Endodermal cell (in vitro differentiated cells): ENCODE results near the gene FAAP20. TPM values are rescaled to one million over a fixed set of nuclear protein-coding genes. Genes with fewer than 3 reads are reported as not detected.

Source experiments
- DNase-seq: peaks from one replicate; pipeline ENCODE4 v3.0.0-alpha.2; 2017
- H3K27ac ChIP-seq: 2 replicates; pipeline ENCODE4 v1.5.1; 2013; ENCODE audit warnings: mild to moderate bottlenecking, low read depth, low read length, moderate library complexity
- H3K27me3 ChIP-seq: 2 replicates; pipeline ENCODE4 v1.6.1; 2013; ENCODE audit warnings: mild to moderate bottlenecking, low read length, moderate library complexity; ENCODE audit not compliant: insufficient read depth, control insufficient read depth, poor library complexity, severe bottlenecking
- H3K36me3 ChIP-seq: 2 replicates; pipeline ENCODE4 v1.7.0; 2013; ENCODE audit warnings: mild to moderate bottlenecking, low read length, moderate library complexity; ENCODE audit not compliant: control insufficient read depth, insufficient read depth
- H3K4me1 ChIP-seq: one replicate; pipeline ENCODE4 v1.7.0; 2013; ENCODE audit warnings: low read length; ENCODE audit not compliant: control insufficient read depth, insufficient read depth
- H3K4me3 ChIP-seq: 2 replicates; pipeline ENCODE4 v1.5.1; 2013; ENCODE audit warnings: mild to moderate bottlenecking, low read length, moderate library complexity
- H3K9ac ChIP-seq: 2 replicates; pipeline ENCODE4 v1.6.1; 2013; ENCODE audit warnings: mild to moderate bottlenecking, low read length, moderate library complexity; ENCODE audit not compliant: poor library complexity, severe bottlenecking; ENCODE audit errors: extremely low read depth
- H3K9me3 ChIP-seq: 2 replicates; pipeline ENCODE4 v1.6.1; 2013; ENCODE audit warnings: mild to moderate bottlenecking, low read length, moderate library complexity; ENCODE audit not compliant: control insufficient read depth
- H3K27ac Mint-ChIP-seq: 2 replicates; pipeline ENCODE4 v1.8.0; 2020; ENCODE audit warnings: mixed read lengths
- H3K27me3 Mint-ChIP-seq: 2 replicates; pipeline ENCODE4 v1.8.0; 2021; ENCODE audit warnings: mild to moderate bottlenecking, mixed read lengths; ENCODE audit not compliant: insufficient read depth
- H3K36me3 Mint-ChIP-seq: 2 replicates; pipeline ENCODE4 v1.8.0; 2020; ENCODE audit warnings: low read depth, mixed read lengths
- H3K4me1 Mint-ChIP-seq: 2 replicates; pipeline ENCODE4 v1.8.0; 2020; ENCODE audit warnings: mixed read lengths
- H3K4me3 Mint-ChIP-seq: 2 replicates; pipeline ENCODE4 v1.8.0; 2020; ENCODE audit warnings: mild to moderate bottlenecking, moderate library complexity, mixed read lengths
- H3K9me3 Mint-ChIP-seq: 2 replicates; pipeline ENCODE4 v1.8.0; 2020; ENCODE audit warnings: mild to moderate bottlenecking, mixed read lengths
- WGBS, 2 experiments: methylation state at CpG; one replicate each; pipeline versions ENCODE4 v1.1.5 to v1.1.7; 2013; ENCODE audit warnings: missing lambda C conversion rate in 2 of 2, mixed read lengths in 1 of 2; ENCODE audit not compliant: insufficient coverage in 1 of 2, insufficient read length in 1 of 2; 5-methylcytosine and 5-hydroxymethylcytosine counted together
- total RNA-seq, 2 donors: library from RNA; stranded (reverse); fragmentation: NEBNext Ultra II Directional in 1 of 2; extraction: Animal tissue kit (Norgen Biotek cat#: 25700) in 1 of 2; gene quantifications; 2 replicates in 1 of 2; 3 replicates in 1 of 2; pipeline ENCODE4 v1.2.1, GENCODE V29; 2021
- TF ChIP-seq, protein P1 (sequence below): fragments of 200-600 bp; sonication (generic); conservative IDR thresholded peaks from 2 replicates; pipeline ENCODE4 v1.5.0; 2021; ENCODE audit warnings: antibody characterized with exemption, mild to moderate bottlenecking

The FAAP20 gene
- total RNA-seq, 2 donors from 2014 or later, result 126 to 154 TPM

DNA sequence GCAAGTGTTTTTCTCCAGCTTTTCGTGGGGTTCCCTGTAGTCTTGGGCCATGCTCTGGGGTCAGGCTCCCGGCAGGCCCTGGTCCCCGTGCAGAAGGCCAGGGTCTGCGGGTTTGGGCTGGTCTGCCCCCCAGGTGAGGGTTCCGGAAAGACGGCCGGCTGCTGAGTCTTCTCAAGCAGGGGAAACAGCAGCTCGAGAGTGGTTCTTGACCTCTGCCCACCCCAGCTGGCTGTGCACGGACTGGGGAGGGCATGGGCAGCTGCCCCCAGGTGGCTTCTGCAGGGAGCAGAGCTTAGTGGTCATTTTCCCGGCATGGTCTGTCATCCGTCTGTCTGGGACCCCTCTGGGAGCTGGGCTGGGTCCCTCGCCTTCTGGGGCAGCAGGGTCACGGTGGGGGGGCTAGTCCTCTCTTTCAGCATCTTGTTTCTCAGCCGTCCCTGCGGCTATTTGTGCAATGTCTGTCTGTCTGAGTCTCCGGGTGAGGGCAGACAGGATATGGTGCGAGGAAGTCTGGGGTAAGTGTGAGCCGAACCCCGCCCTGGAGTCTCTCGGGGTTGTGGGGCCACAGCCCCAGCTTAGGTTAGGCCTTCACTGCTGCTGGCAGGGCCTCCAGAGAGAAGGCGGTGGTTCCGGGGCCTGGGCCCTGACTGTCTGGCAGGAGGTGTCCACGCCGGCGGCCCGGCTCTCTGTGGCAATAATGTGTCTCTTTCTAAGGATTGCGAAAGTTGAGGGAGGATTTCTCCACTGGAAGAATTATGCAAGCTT, 39.6 kb upstream of the FAAP20 start:
- Histone ChIP-seq H3K4me1 (peaks cover 11% of the 10 kb centered on the region), H3K4me3 (no peak overlapping the region)
- WGBS, 2 experiments, result 87 to 88% methylated on average over 23 to 27 of the region's 27 CpGs

DNA sequence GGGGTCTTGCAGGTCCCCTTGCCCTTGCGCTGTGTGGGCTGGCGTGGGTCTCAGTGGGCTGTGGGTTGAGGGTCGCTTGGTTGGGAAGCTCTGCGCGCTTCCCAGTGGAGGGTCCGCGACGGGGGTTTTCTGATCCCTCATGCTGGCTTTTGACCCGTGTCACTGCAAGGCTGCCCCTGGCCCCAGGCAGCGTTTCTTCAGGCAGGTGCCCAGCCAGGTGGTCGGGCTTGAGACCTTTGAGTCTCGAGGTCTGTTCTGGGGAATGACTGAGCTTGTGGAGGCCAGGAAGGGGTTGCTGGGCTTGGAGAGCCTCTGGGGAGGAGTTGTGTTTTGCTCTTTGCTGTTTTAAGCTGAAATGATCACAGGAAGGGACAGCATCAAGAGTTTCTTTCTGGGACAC, 38.9 kb upstream of the FAAP20 start:
- H3K4me3 Mint-ChIP-seq, result no peak overlapping the region
- no peaks in the 10 kb centered on the region for H3K27me3 ChIP-seq
- H3K36me3 ChIP-seq, result peaks cover 6% of the 10 kb centered on the region
- TF ChIP-seq, protein P1, sequence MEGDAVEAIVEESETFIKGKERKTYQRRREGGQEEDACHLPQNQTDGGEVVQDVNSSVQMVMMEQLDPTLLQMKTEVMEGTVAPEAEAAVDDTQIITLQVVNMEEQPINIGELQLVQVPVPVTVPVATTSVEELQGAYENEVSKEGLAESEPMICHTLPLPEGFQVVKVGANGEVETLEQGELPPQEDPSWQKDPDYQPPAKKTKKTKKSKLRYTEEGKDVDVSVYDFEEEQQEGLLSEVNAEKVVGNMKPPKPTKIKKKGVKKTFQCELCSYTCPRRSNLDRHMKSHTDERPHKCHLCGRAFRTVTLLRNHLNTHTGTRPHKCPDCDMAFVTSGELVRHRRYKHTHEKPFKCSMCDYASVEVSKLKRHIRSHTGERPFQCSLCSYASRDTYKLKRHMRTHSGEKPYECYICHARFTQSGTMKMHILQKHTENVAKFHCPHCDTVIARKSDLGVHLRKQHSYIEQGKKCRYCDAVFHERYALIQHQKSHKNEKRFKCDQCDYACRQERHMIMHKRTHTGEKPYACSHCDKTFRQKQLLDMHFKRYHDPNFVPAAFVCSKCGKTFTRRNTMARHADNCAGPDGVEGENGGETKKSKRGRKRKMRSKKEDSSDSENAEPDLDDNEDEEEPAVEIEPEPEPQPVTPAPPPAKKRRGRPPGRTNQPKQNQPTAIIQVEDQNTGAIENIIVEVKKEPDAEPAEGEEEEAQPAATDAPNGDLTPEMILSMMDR, result no peak
- H3K27me3 Mint-ChIP-seq, result no peaks in the 10 kb centered on the region
- no peak overlapping the region for H3K9ac ChIP-seq
- peak; percentile 44 for DNase-seq
- H3K27ac Mint-ChIP-seq, result peak overlapping the region; percentile 52
- H3K9me3 ChIP-seq, result no peaks in the 10 kb centered on the region
- H3K4me1 ChIP-seq, result peaks cover 11% of the 10 kb centered on the region
- 88 to 100% methylated on average over 1 to 12 of the region's 12 CpGs for WGBS, 2 experiments
- no peak overlapping the region for H3K27ac ChIP-seq
- peaks cover 8% of the 10 kb centered on the region for H3K36me3 Mint-ChIP-seq
- H3K4me1 Mint-ChIP-seq, result peaks cover 48% of the 10 kb centered on the region
- no peaks in the 10 kb centered on the region for H3K9me3 Mint-ChIP-seq
- no peak overlapping the region for H3K4me3 ChIP-seq

More for the DNA sequence above, 39.6 kb upstream of the FAAP20 start:
- peak overlapping the region; percentile 55 for H3K27ac ChIP-seq
- H3K36me3 Mint-ChIP-seq, result peaks cover 8% of the 10 kb centered on the region
- DNase-seq, result no peak
- no peaks in the 10 kb centered on the region for H3K9me3 Mint-ChIP-seq
- peaks cover 8% of the 10 kb centered on the region for H3K36me3 ChIP-seq
- TF ChIP-seq, protein P1, result no peak
- peaks cover 52% of the 10 kb centered on the region for H3K4me1 Mint-ChIP-seq
- no peak overlapping the region for H3K4me3 Mint-ChIP-seq
- H3K27me3 Mint-ChIP-seq, result no peaks in the 10 kb centered on the region
- no peaks in the 10 kb centered on the region for H3K27me3 ChIP-seq
- H3K27ac Mint-ChIP-seq, result peak overlapping the region; percentile 52
- no peaks in the 10 kb centered on the region for H3K9me3 ChIP-seq
- no peak overlapping the region for H3K9ac ChIP-seq

DNA sequence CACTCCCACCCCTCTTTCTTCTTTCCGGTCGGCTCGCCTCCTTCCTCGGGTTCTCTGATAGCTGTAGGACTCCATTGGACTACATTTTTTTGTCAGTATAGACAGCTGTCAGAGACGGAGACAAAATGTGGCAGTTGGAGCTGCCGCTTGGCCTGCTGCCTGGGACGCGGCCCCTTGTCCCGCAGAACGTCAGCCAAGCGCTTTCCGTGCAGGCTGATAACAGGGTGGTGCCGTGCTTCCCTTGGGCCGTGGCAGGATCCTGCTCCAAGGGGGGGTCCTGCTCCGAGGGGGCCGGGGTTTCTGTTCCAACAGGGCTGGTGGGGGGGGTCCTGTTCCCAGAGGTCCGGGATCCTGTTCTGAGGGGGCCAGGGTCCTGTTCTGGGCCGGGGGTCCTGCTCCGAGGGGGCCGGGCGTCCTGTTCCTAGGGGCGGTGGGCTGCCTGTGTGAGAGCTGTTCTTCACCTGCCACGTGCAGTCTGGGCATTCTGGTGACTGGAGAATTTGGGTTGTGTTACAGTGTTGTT, 38.4 kb upstream of the FAAP20 start:
- peaks cover 6% of the 10 kb centered on the region for H3K36me3 ChIP-seq
- no peaks in the 10 kb centered on the region for H3K9me3 ChIP-seq
- no peak overlapping the region for H3K9ac ChIP-seq
- H3K27me3 ChIP-seq, result no peaks in the 10 kb centered on the region
- H3K9me3 Mint-ChIP-seq, result no peaks in the 10 kb centered on the region
- WGBS, 2 experiments, result 92 to 94% methylated on average over 8 to 23 of the region's 23 CpGs
- H3K36me3 Mint-ChIP-seq, result peaks cover 8% of the 10 kb centered on the region
- H3K4me1 Mint-ChIP-seq, result peaks cover 48% of the 10 kb centered on the region
- no peak overlapping the region for H3K27ac ChIP-seq
- no peaks in the 10 kb centered on the region for H3K27me3 Mint-ChIP-seq
- TF ChIP-seq, protein P1, result no peak
- H3K27ac Mint-ChIP-seq, result peak overlapping the region; percentile 52
- DNase-seq, result no peak
- H3K4me1 ChIP-seq, result peaks cover 11% of the 10 kb centered on the region
- H3K4me3 ChIP-seq, result no peak overlapping the region
- H3K4me3 Mint-ChIP-seq, result no peak overlapping the region
